ENCODE results near the gene ARHGDIG. TPM values are rescaled to one million over a fixed set of nuclear protein-coding genes. Genes with fewer than 3 reads are reported as not detected.

Gene ARHGDIG
- total and polyA plus RNA-seq, 2 experiments from 2014 or later, result 0.78 to 1.0 TPM

GRCh38 chr16:230949-231348 is 49.4 kb upstream of the ARHGDIG start:
- H3K27me3 ChIP-seq (ENCODE audit: insufficient read depth), result no peaks in the 10 kb centered on the region
- ATAC-seq (no peak), DNase-seq (ENCODE audit: low spot score) (peak; percentile 13)
- Mint-ChIP-seq H3K4me3 (no peak overlapping the region), H3K27me3 (ENCODE audit: insufficient read depth, low read depth, poor library complexity) (peaks cover 12% of the 10 kb centered on the region), H3K27ac (no peak overlapping the region), H3K36me3 (ENCODE audit: low read depth) (peaks cover 31% of the 10 kb centered on the region), H3K4me1 (peaks cover 17% of the 10 kb centered on the region; the same call in 2 of the 3 replicates), H3K9me3 (no peaks in the 10 kb centered on the region; the same call in 2 of the 3 replicates)
- no peak overlapping the region for H3K27ac ChIP-seq (ENCODE audit: low read depth)
- no peak overlapping the region for H3K4me2 ChIP-seq
- TF ChIP-seq ETS1 (IDR thresholded peaks at IDR 0.05), result no peak
- TF ChIP-seq EZH2 (IDR thresholded peaks at IDR 0.05; ENCODE audit: low read depth, unreplicated experiment), result no peak
- TF ChIP-seq CTCF (conservative IDR thresholded peaks at IDR 0.05; ENCODE audit: low read depth in 2 of 2), result no peak
- no peak for TF ChIP-seq EZH2phosphoT487 (IDR thresholded peaks at IDR 0.05; ENCODE audit: unreplicated experiment)
- no peak for TF ChIP-seq NANOG (IDR thresholded peaks at IDR 0.05; ENCODE audit: borderline replicate concordance)
- no peak for TF ChIP-seq JUNB (IDR thresholded peaks at IDR 0.05; ENCODE audit: unreplicated experiment)
- no peak for TF ChIP-seq STAT1 (IDR thresholded peaks at IDR 0.05; ENCODE audit: unreplicated experiment)
- no peak for TF ChIP-seq CREB1 (CRISPR knock-in tag; IDR thresholded peaks at IDR 0.05; ENCODE audit: low read depth)
- TF ChIP-seq ZNF331 (CRISPR knock-in tag; IDR thresholded peaks at IDR 0.05; ENCODE audit: low read depth), result no peak
- no peak for TF ChIP-seq REST (IDR thresholded peaks at IDR 0.05; ENCODE audit: unreplicated experiment)
- TF ChIP-seq ZNF114 (CRISPR knock-in tag; IDR thresholded peaks at IDR 0.05), result no peak
- TF ChIP-seq POLR2AphosphoS5 (IDR thresholded peaks at IDR 0.05; ENCODE audit: low read depth), result no peak
- TF ChIP-seq ZNF462 (CRISPR knock-in tag; IDR thresholded peaks at IDR 0.05), result no peak
- H3K4me3 ChIP-seq, result no peak overlapping the region
- 0 out of 2 replicates have a peak, but pooled peaks cover under 1% of the 10 kb centered on the region for H3K9me2 ChIP-seq (ENCODE audit: insufficient read depth)
- peaks cover 31% of the 10 kb centered on the region for H3K79me2 ChIP-seq (replicated peaks; ENCODE audit: insufficient read depth)
- H4K20me1 ChIP-seq (replicated peaks; ENCODE audit: insufficient read depth), result peaks cover 22% of the 10 kb centered on the region
- peaks cover 21% of the 10 kb centered on the region; the same call in 1 of the 2 replicates for H3K36me3 ChIP-seq (ENCODE audit: insufficient read depth)
- peak overlapping the region; percentile 47; the same call in 1 of the 2 replicates for H2AFZ ChIP-seq
- peaks cover 25% of the 10 kb centered on the region for H3F3A ChIP-seq (replicated peaks; ENCODE audit: low read depth)
- H3K4me1 ChIP-seq (ENCODE audit: insufficient read depth), result peaks cover 11% of the 10 kb centered on the region

Data from GM23338 (cell line).